Thoracic aorta (tissue), 2 donors: ENCODE data around the gene TMEM158. TPM values are rescaled to one million over a fixed set of nuclear protein-coding genes. Genes with fewer than 3 reads are reported as not detected.

Source experiments
- ATAC-seq: fragments of 150-250 bp; one replicate; pipeline ENCODE4 v1.8.0; 2017; ENCODE audit warnings: low read depth; ENCODE audit not compliant: insufficient number of reproducible peaks, low FRiP score
- DNase-seq: peaks from one replicate; pipeline ENCODE4 v3.0.0-alpha.2; 2020; ENCODE audit warnings: low spot score
- H3K27ac ChIP-seq, 2 donors: fragments of 200-600 bp; sonication (generic); 1 replicate in 1 of 2; 2 replicates in 1 of 2; pipeline ENCODE4 v1.5.1; 2016; ENCODE audit warnings: mild to moderate bottlenecking in 2 of 2, moderate library complexity in 2 of 2
- H3K27me3 ChIP-seq: fragments of 200-600 bp; sonication (generic); replicated peaks from 2 replicates; pipeline ENCODE4 v1.6.0; 2016; ENCODE audit warnings: mild to moderate bottlenecking; ENCODE audit not compliant: insufficient read depth
- H3K36me3 ChIP-seq: fragments of 200-600 bp; sonication (generic); one replicate; pipeline ENCODE4 v1.5.1; 2016
- H3K4me1 ChIP-seq, 2 donors: fragments of 200-600 bp; sonication (generic); 1 replicate in 1 of 2; 2 replicates in 1 of 2; pipeline versions ENCODE4 v1.5.1 to v1.6.0; 2016; ENCODE audit warnings: low read depth in 2 of 2, mild to moderate bottlenecking in 1 of 2; ENCODE audit not compliant: control insufficient read depth in 1 of 2
- H3K4me3 ChIP-seq: fragments of 200-600 bp; sonication (generic); 2 replicates; pipeline ENCODE4 v1.5.1; 2016; ENCODE audit warnings: mild to moderate bottlenecking
- H3K9me3 ChIP-seq: fragments of 200-600 bp; sonication (generic); 2 replicates; pipeline ENCODE4 v1.5.1; 2016
- total RNA-seq, 2 donors: library from RNA; depleted of rRNA; stranded (reverse); fragments of >200 nt; gene quantifications; one replicate each; pipeline versions ENCODE4 v1.1.0 to v1.2.3, GENCODE V29; 2016
- TF ChIP-seq, protein P1 (sequence below): fragments of 200-600 bp; sonication (generic); IDR thresholded peaks from one replicate; pipeline ENCODE4 v1.5.1; 2019; ENCODE audit warnings: antibody characterized with exemption

TMEM158 gene
- total RNA-seq, 2 donors from 2014 or later, result 0.41 to 2.2 TPM

DNA sequence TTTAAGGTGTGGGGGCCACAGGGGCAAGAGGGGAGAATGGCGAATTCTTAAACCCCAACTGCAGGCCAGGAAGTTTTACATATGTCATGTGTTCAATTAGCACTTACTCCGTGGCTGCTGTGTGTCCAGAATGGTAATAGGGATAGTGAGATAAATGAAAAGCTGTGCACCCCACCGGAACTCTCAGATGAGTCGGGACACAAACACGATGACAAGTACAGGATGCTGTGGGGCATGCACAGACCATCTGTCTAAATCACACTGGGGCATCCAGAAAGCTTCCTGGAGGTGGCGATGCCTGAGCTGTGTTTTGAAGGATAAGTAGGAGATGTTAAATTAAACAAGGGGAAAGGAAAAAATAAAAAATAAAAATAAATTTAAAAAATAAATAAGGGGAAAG, 18.3 kb upstream of the TMEM158 start:
- H3K27ac ChIP-seq, result no peak overlapping the region
- H3K36me3 ChIP-seq, result no peaks in the 10 kb centered on the region
- H3K4me1 ChIP-seq, result no peaks in the 10 kb centered on the region
- TF ChIP-seq, protein P1, sequence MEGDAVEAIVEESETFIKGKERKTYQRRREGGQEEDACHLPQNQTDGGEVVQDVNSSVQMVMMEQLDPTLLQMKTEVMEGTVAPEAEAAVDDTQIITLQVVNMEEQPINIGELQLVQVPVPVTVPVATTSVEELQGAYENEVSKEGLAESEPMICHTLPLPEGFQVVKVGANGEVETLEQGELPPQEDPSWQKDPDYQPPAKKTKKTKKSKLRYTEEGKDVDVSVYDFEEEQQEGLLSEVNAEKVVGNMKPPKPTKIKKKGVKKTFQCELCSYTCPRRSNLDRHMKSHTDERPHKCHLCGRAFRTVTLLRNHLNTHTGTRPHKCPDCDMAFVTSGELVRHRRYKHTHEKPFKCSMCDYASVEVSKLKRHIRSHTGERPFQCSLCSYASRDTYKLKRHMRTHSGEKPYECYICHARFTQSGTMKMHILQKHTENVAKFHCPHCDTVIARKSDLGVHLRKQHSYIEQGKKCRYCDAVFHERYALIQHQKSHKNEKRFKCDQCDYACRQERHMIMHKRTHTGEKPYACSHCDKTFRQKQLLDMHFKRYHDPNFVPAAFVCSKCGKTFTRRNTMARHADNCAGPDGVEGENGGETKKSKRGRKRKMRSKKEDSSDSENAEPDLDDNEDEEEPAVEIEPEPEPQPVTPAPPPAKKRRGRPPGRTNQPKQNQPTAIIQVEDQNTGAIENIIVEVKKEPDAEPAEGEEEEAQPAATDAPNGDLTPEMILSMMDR, result no peak
- H3K9me3 ChIP-seq, result no peaks in the 10 kb centered on the region
- DNase-seq (no peak), ATAC-seq (no peak)
- no peak overlapping the region for H3K4me3 ChIP-seq
- no peaks in the 10 kb centered on the region for H3K27me3 ChIP-seq

DNA sequence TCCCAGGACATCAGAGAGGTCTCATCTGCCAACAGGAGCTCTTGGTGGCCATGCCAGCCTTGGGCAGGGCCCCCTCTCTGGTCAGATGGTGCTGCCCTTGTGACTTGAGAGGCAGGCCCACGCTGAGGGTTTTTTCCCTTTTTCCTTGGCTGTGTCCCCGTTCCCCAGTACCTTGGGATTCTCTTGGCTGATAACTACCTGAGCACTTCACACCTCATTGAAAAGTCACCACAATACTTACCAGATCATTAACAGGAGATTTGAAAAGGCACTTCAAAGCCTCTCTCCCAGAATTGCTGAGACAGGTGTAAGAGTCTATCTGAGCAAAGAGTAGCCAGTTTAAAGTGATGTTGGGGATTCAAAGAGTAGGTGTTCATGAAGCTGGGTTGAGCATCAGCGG, 15.1 kb upstream of the TMEM158 start:
- Histone ChIP-seq H3K4me1 (no peaks in the 10 kb centered on the region), H3K9me3 (no peaks in the 10 kb centered on the region), H3K27me3 (no peaks in the 10 kb centered on the region), H3K4me3 (no peak overlapping the region), H3K36me3 (no peaks in the 10 kb centered on the region), H3K27ac (no peak overlapping the region)
- ATAC-seq (no peak), DNase-seq (no peak)
- TF ChIP-seq, protein P1, result no peak

DNA sequence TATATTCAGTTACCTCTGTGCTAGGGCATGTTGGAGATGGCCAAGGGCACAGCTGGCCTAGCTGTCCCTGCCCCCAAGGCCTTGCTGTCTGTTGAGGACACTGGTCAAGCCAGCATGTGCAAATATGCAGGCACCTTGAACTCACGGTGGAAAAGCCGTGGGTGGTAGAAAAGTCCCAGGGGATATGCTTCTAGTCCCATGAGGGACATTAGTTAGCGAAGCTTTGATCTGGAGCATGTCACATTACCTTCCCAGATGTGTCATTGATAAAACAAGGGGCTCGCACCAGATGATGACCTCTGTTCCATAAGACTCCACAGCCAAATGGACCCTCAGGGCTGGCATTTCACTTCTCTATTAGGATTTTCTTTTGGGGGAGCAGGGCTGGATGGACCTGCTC, 14.2 kb upstream of the TMEM158 start:
- ATAC-seq (no peak), DNase-seq (no peak)
- Histone ChIP-seq H3K9me3 (no peaks in the 10 kb centered on the region), H3K27ac (no peak overlapping the region), H3K36me3 (no peaks in the 10 kb centered on the region), H3K4me1 (no peaks in the 10 kb centered on the region), H3K27me3 (no peaks in the 10 kb centered on the region), H3K4me3 (no peak overlapping the region)
- TF ChIP-seq, protein P1, result no peak

DNA sequence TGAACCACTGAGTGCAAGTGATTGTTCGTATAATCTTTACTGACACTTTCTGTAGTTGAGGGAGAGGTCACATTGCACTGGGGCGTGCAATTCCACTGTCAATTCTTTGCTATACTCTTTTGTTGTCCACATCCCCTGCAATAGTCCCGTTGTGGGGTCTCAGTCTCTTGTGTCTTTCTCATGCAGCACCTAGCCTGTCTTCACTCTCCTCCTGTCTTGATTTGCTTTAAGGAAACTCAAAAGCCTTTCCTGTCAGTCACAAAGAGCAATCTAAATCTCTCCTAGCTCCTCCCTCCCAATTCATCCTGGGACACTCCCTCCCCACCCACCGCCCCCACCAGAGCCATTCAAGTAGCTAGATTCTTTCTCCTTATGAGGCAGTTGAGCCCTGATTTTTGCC, 13.2 kb upstream of the TMEM158 start:
- no peaks in the 10 kb centered on the region for H3K9me3 ChIP-seq
- no peak for ATAC-seq
- H3K4me3 ChIP-seq, result no peak overlapping the region
- DNase-seq, result no peak
- H3K27ac ChIP-seq, result no peak overlapping the region
- TF ChIP-seq, protein P1, result no peak
- no peaks in the 10 kb centered on the region for H3K36me3 ChIP-seq
- no peaks in the 10 kb centered on the region for H3K4me1 ChIP-seq
- no peaks in the 10 kb centered on the region for H3K27me3 ChIP-seq

DNA sequence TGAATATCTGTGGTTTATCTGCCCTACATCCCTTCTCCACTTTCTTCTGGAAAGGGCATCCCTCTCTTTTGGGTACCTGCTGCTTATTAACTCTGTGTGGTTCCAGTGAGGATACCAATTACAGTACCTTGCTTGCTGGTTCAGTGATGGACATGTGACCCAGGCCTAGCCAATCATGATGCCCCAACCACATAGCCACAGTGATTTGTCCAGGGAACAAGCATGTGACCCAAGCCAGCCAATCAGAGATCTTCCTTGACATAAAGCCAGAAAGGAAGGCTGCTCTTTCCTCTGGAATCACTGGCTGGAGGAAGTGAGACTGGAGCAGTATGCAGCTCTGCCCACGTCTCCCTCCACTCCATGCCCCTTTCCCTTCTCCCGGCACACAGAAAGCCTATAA, 10.9 kb upstream of the TMEM158 start:
- Histone ChIP-seq H3K27me3 (no peaks in the 10 kb centered on the region), H3K4me3 (no peak overlapping the region), H3K4me1 (no peaks in the 10 kb centered on the region), H3K27ac (no peak overlapping the region), H3K36me3 (no peaks in the 10 kb centered on the region), H3K9me3 (no peaks in the 10 kb centered on the region)
- TF ChIP-seq, protein P1, result no peak
- ATAC-seq (no peak), DNase-seq (no peak)
